A673 (cell line): ENCODE measurements around the gene MAML3.

Source experiments
- CTCF ChIP-seq: fragments of 300-800, 200-600 bp; sonication (generic); conservative IDR thresholded peaks from 2 replicates; pipeline ENCODE4 v1.5.1; 2017; ENCODE audit warnings: low read depth, mild to moderate bottlenecking, antibody characterized with exemption, low read length, moderate library complexity, mixed read lengths
- EZH2 ChIP-seq: fragments of 200-600 bp; sonication (generic); IDR thresholded peaks from 2 replicates; pipeline ENCODE4 v1.6.1; 2017; ENCODE audit warnings: borderline replicate concordance, low read depth, mild to moderate bottlenecking, mixed read lengths, antibody characterized with exemption, low read length; ENCODE audit not compliant: poor library complexity, severe bottlenecking

DNA sequence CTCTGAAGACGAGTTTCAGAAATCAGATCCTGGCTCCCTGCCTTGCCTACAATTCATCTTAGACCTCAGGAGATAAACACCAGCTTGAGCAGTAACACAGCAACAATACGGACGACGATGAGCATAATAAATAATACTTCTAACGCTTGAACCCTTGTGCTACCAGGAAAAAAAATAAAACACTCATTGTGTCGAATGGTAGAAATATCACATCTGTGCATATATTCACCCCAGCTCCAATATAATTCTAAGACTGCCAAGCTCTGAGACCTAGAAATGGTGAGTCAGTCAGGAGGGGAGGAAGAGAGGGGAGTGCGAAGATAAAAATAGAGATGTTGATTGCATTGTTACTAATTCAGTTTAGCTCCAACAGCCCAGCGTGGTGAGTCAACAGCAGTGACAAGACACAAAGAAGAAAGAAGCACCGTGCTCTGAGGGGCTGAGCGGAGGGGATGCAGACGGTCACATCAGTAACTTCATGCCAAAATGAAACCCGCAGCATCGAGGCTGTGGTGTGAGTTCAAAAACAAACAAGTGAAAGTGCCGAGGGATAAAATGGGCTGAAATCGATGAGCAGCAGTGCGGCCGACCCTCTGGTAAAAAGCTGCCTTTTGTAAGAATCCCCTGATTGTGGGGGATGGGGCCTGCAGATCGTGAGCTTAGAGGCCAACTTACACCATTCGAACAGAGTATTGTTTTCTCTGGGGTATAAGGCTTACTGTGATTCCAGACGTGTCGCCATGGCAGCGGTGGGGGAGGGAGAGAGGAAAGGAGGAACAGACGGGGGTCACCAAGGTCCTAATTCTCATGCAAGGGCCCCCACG, 338.0 kb downstream of the MAML3 start:
- TF ChIP-seq CTCF (no peak), EZH2 (no peak)
